HAP-1 (cell line): Measurements from ENCODE around the gene RPUSD1.
"Not testable (repeated sequence)": the region's sequence is repeated elsewhere in the genome, so short reads cannot be mapped to it uniquely, and the experiment has no call there.

Source experiments
- DNase-seq, 2 experiments: peaks; one replicate each; pipeline ENCODE4 v3.0.0-alpha.2; 2016 to 2020; ENCODE audit warnings: low spot score in 2 of 2
- H3K27me3 ChIP-seq: fragments of 250-450 bp; sonication (Bioruptor Pico); 2 replicates; pipeline ENCODE4 v1.5.1; 2020; ENCODE audit warnings: low read depth, mild to moderate bottlenecking, moderate library complexity
- H3K36me3 ChIP-seq: fragments of 250-450 bp; sonication (Bioruptor Pico); replicated peaks from 2 replicates; pipeline ENCODE4 v1.5.1; 2020; ENCODE audit warnings: mild to moderate bottlenecking
- H3K4me1 ChIP-seq: fragments of 250-450 bp; sonication (Bioruptor Pico); 2 replicates; pipeline ENCODE4 v1.5.1; 2020; ENCODE audit warnings: mild to moderate bottlenecking
- H3K4me3 ChIP-seq: fragments of 250-450 bp; sonication (Bioruptor Pico); 2 replicates; pipeline ENCODE4 v1.5.1; 2020; ENCODE audit warnings: mild to moderate bottlenecking, moderate library complexity
- H3K9me3 ChIP-seq: fragments of 250-450 bp; sonication (Bioruptor Pico); 2 replicates; pipeline ENCODE4 v1.5.1; 2020; ENCODE audit warnings: mild to moderate bottlenecking, moderate library complexity
- in situ Hi-C: fragments of 300-500 bp; cut with MboI; formaldehyde crosslinking; loops from 3 replicates; pipeline ENCODE4 v1.14.3; 2020; ENCODE audit warnings: low sequenced_read_pairs, inconsistent platforms, mixed read lengths

Gene RPUSD1

DNA sequence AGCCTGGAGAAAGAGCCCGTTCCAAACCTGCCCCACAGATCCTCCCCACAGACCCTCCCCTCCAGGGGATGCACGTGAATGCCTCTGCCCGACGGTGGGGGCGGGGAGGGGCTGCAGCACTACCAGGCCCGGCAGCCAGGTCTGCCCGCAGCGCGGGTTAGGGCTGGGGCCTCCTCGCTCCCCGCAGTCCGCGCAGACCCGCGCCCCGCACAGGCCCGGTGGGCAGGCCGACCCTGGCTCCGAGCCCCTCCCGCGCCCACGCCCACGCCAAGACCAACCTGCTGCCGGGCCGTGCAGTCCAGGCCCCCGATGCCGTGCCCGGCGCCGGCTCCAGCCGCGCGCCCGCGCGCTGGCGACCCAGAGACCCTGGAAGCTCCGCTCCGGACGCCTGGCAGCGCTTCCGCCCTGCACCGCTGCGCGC is at the start of gene RPUSD1:
TSS of gene RPUSD1 (minus strand) at position 404 of the 421 bp plus-strand sequence. CDS start 644 bp downstream, outside the sequence.
- no peaks in the 10 kb centered on the region for H3K4me1 ChIP-seq
- H3K27me3 ChIP-seq = peaks cover 2% of the 10 kb centered on the region
- no peak for DNase-seq
- H3K36me3 ChIP-seq = peaks cover 70% of the 10 kb centered on the region
- no peaks in the 10 kb centered on the region for H3K9me3 ChIP-seq
- H3K4me3 ChIP-seq = peak within 1 kb of the TSS; percentile 95
- in situ Hi-C loops = loop anchor here (5.0 kb wide), 1 partner anchor 56 kb away; no protein-coding TSS in a partner anchor

- H3K27me3 ChIP-seq, H3K4me1 ChIP-seq, H3K4me3 ChIP-seq, in situ Hi-C loops, H3K36me3 ChIP-seq, DNase-seq, H3K9me3 ChIP-seq: not testable (repeated sequence)
Observed at GRCh38 chr16:836822-837221, 48.6 kb upstream of the RPUSD1 start.

DNA sequence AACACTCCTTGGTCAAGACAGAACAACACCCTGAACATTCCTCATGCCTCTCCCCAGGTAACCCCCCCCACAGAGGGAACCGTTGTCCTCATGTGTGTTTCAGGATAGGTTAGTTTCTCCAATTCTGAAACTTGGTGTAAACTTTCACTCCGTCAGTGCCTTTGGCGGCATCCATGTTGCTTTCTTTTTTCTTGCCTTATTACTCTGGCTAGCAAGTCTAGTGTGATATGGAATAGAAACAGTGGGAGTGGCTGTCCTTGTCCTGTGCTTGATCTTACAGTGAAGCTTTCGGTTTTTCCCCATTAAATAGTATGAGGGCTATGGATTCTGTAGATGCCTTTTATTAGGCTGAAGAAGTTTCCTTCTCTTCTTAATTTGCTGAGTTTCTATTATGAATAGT is 48.0 kb upstream of the RPUSD1 start:
- H3K27me3 ChIP-seq = no peaks in the 10 kb centered on the region
- in situ Hi-C loops = no loop called here
- DNase-seq = no peak
- no peaks in the 10 kb centered on the region for H3K36me3 ChIP-seq
- H3K4me3 ChIP-seq = no peak overlapping the region
- H3K9me3 ChIP-seq = peaks cover 8% of the 10 kb centered on the region
- H3K4me1 ChIP-seq = no peaks in the 10 kb centered on the region

- Histone ChIP-seq H3K27me3 (no peaks in the 10 kb centered on the region), H3K4me3 (no peak overlapping the region), H3K36me3 (no peaks in the 10 kb centered on the region), H3K4me1 (no peaks in the 10 kb centered on the region), H3K9me3 (peaks cover 8% of the 10 kb centered on the region)
- in situ Hi-C loops = no loop called here
- no peak for DNase-seq
Observed at GRCh38 chr16:835373-835772, 47.2 kb upstream of the RPUSD1 start.

DNA sequence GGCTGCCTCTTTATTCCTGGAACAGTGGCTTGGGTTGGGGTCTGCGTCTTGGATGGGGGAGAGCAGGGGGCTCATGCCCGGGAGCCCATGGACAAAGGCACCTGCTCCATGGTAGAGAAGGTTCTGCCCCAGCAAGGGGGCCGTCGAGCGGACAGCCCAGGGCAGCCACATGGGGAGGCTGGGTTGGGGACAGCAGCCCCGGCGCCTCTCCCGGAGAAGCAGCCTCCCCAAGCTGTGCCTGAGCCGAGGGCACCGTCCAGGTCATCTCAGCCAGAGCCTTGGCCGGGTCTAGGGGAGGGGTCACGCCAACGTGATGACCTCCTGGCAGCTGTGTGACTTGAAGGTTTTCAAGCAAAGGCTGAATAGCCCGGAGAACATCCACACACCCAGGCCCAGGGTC is 45.2 kb upstream of the RPUSD1 start:
- no peak overlapping the region for H3K4me3 ChIP-seq
- no peaks in the 10 kb centered on the region for H3K4me1 ChIP-seq
- no peaks in the 10 kb centered on the region for H3K36me3 ChIP-seq
- no peak for DNase-seq
- H3K27me3 ChIP-seq = no peaks in the 10 kb centered on the region
- peaks cover 8% of the 10 kb centered on the region for H3K9me3 ChIP-seq
- in situ Hi-C loops = no loop called here

- no peak overlapping the region for H3K4me3 ChIP-seq
- no peaks in the 10 kb centered on the region for H3K4me1 ChIP-seq
- H3K9me3 ChIP-seq = peaks cover 8% of the 10 kb centered on the region
- no peaks in the 10 kb centered on the region for H3K27me3 ChIP-seq
- DNase-seq = no peak
- H3K36me3 ChIP-seq = no peaks in the 10 kb centered on the region
- in situ Hi-C loops = no loop called here
Observed at GRCh38 chr16:832652-833336, 44.6 kb upstream of the RPUSD1 start.

- Histone ChIP-seq H3K9me3 (peaks cover 7% of the 10 kb centered on the region), H3K4me1 (no peaks in the 10 kb centered on the region), H3K4me3 (no peak overlapping the region), H3K27me3 (no peaks in the 10 kb centered on the region), H3K36me3 (no peaks in the 10 kb centered on the region)
- in situ Hi-C loops = no loop called here
- DNase-seq = no peak
Observed at GRCh38 chr16:831571-832413, 43.6 kb upstream of the RPUSD1 start.

GRCh38 chr16:830871-831570 is 42.8 kb upstream of the RPUSD1 start:
- Histone ChIP-seq H3K9me3 (peaks cover 3% of the 10 kb centered on the region), H3K36me3 (no peaks in the 10 kb centered on the region), H3K4me1 (no peaks in the 10 kb centered on the region), H3K4me3 (no peak overlapping the region), H3K27me3 (no peaks in the 10 kb centered on the region)
- in situ Hi-C loops = no loop called here
- DNase-seq = no peak

- H3K4me3 ChIP-seq = no peak overlapping the region
- in situ Hi-C loops = no loop called here
- no peaks in the 10 kb centered on the region for H3K36me3 ChIP-seq
- no peaks in the 10 kb centered on the region for H3K4me1 ChIP-seq
- DNase-seq = no peak
- H3K9me3 ChIP-seq = no peaks in the 10 kb centered on the region
- H3K27me3 ChIP-seq = no peaks in the 10 kb centered on the region
Observed at GRCh38 chr16:830107-830870, 42.1 kb upstream of the RPUSD1 start.

GRCh38 chr16:828891-829290 is 40.7 kb upstream of the RPUSD1 start:
- H3K9me3 ChIP-seq = no peaks in the 10 kb centered on the region
- no peaks in the 10 kb centered on the region for H3K36me3 ChIP-seq
- no peaks in the 10 kb centered on the region for H3K27me3 ChIP-seq
- no peak for DNase-seq
- no peak overlapping the region for H3K4me3 ChIP-seq
- H3K4me1 ChIP-seq = no peaks in the 10 kb centered on the region
- in situ Hi-C loops = no loop called here

- Histone ChIP-seq H3K27me3 (no peaks in the 10 kb centered on the region), H3K9me3 (no peaks in the 10 kb centered on the region), H3K4me3 (no peak overlapping the region), H3K36me3 (no peaks in the 10 kb centered on the region), H3K4me1 (no peaks in the 10 kb centered on the region)
- no peak for DNase-seq
- in situ Hi-C loops = no loop called here
Observed at GRCh38 chr16:827513-827912, 39.3 kb upstream of the RPUSD1 start.

- H3K27me3 ChIP-seq = no peaks in the 10 kb centered on the region
- H3K4me1 ChIP-seq = no peaks in the 10 kb centered on the region
- no peak overlapping the region for H3K4me3 ChIP-seq
- DNase-seq = no peak
- no peaks in the 10 kb centered on the region for H3K9me3 ChIP-seq
- in situ Hi-C loops = no loop called here
- H3K36me3 ChIP-seq = no peaks in the 10 kb centered on the region
Observed at GRCh38 chr16:825341-826061, 37.3 kb upstream of the RPUSD1 start.

- no peak for DNase-seq
- Histone ChIP-seq H3K9me3 (no peaks in the 10 kb centered on the region), H3K4me3 (no peak overlapping the region), H3K27me3 (no peaks in the 10 kb centered on the region), H3K36me3 (no peaks in the 10 kb centered on the region), H3K4me1 (no peaks in the 10 kb centered on the region)
- in situ Hi-C loops = no loop called here
Observed at GRCh38 chr16:824601-825000, 36.4 kb upstream of the RPUSD1 start.
